Heart left ventricle (tissue), 13 donors: ENCODE data around the gene LEFTY1.

Experiments used
- CTCF ChIP-seq, 12 donors: fragments of 200-600 bp; sonication (generic) in 4 of 12; IDR thresholded peaks; one replicate each; pipeline versions ENCODE4 v1.5.0 to v1.8.0; 2018 to 2022; ENCODE audit warnings: antibody characterized with exemption in 12 of 12, mild to moderate bottlenecking in 5 of 12
- POLR2A ChIP-seq, 2 donors: fragments of 450-650 bp; IDR thresholded peaks; one replicate each; pipeline ENCODE4 v1.6.1; 2017; ENCODE audit warnings: antibody characterized with exemption in 2 of 2, mild to moderate bottlenecking in 2 of 2, moderate library complexity in 2 of 2
- donor health status: ischemic (EF 13 %, LVEDD 7.1; RV severe dilation, severe dysfunction).
- donor health status: DM: no; HTN: yes; CAD: no.
- donor health status: DM: no; HTN: no; CAD: no.
- donor health status: ischemic (EF 25% LVEDD 6.9; RV normal size, moderate dysfunction).
- donor health status: ischemic (EF 25% LVEDD 5.7; RV mildly dilated, moderate dysfunction).
- donor health status: ischemic (EF 35%, LVEDD 5.7; RV mildly dilated, moderate dysfunction).
- donor health status: nonischemic (EF 11% LVEDD 7.7; RV severe dilation, severe dysfunction).
- donor health status: DM: yes; HTN: yes; CAD: no.
- donor health status: PGD.
- donor health status: ischemic (EF 29% LVEDD 5.4; RV normal size, mild dysfunction).
- donor health status: nonischemic (EF 23%, LVEDD 6.1; RV moderate dilation, normal function).

- no peak for TF ChIP-seq CTCF (IDR thresholded peaks at IDR 0.05)
- TF ChIP-seq POLR2A (IDR thresholded peaks at IDR 0.05), result no peak
These were observed 19.2 kb upstream of the LEFTY1 start for GRCh38 chr1:225908013-225908640.
